ENCODE measurements around the gene PPRC1. TPM values are rescaled to one million over a fixed set of nuclear protein-coding genes. Genes with fewer than 3 reads are reported as not detected.

PPRC1 gene
- total and polyA plus RNA-seq, 2 donors (not counting 3 experiments of a cell fraction or from before 2014, with no cell fraction given) = 27.0 to 49.9 TPM

DNA sequence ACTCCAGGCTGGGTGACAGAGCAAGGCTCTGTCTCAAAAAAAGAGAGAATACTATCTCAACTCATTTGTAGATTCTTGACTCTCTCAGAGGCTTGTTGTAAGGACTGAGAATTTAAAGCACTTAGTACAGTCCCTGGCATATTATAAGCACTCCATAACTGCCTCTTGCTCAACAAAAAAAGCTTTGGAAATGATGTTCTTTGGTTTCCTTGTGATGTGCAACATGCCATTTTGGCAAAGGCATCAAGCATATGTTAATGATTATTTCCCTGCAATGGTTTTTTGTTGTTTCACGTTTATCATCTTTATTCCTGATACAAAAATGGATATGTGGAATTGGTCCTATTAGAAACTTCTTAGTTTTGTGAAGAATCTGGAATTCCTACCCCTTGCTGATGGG lies 35.0 kb downstream of the PPRC1 start:
- no peak overlapping the region for H3K4me3 ChIP-seq (replicated peaks in 1 of 3; ENCODE audit: insufficient read depth in 1 of 3, low read depth in 1 of 3, low read length in 3 of 3)
- H3K9me3 ChIP-seq (replicated peaks; ENCODE audit: control insufficient read depth, insufficient read depth, low read length) = no peaks in the 10 kb centered on the region
- no peaks in the 10 kb centered on the region for H3K9me1 ChIP-seq (replicated peaks; ENCODE audit: control insufficient read depth, extremely low read depth, insufficient read depth, low read length)
- ChIA-PET CTCF (interaction anchor here (0.8 to 4.8 kb wide), 10 partner anchors 63 to 311 kb away, joined by 3 to 103 read pairs (median 31); partner anchors contain the start of genes FBXL15 and NFKB2), POLR2A (no interaction called here)
- dilution Hi-C loops (cut with MboI; ENCODE audit: extremely low pct_ligation_motif_present, low sequenced_read_pairs) = no loop called here
- no peaks in the 10 kb centered on the region for H3K79me2 ChIP-seq (ENCODE audit: control insufficient read depth, insufficient read depth, low read length)
- H3K4me2 ChIP-seq (ENCODE audit: insufficient read depth, low read length) = no peak overlapping the region
- DNase-seq (ENCODE audit: low read depth, low spot score) (no peak), FAIRE-seq (no peak)
- no peaks in the 10 kb centered on the region for H4K20me1 ChIP-seq (replicated peaks; ENCODE audit: control insufficient read depth, extremely low read depth, insufficient read depth, low read length)
- H3K9ac ChIP-seq (replicated peaks; ENCODE audit: extremely low read depth, insufficient read depth, low read length) = no peak overlapping the region
- TF ChIP-seq GATA2 (IDR thresholded peaks at IDR 0.05; ENCODE audit: insufficient read depth, insufficient read length, low read depth, low read length) (no peak), FOS (IDR thresholded peaks at IDR 0.05; ENCODE audit: borderline replicate concordance, insufficient read depth, low read length) (no peak), POLR2A (IDR thresholded peaks at IDR 0.05; ENCODE audit: low read depth, low read length) (no peak), EZH2 (IDR thresholded peaks at IDR 0.05; ENCODE audit: borderline replicate concordance, low read depth, low read length, severe bottlenecking) (no peak), JUN (IDR thresholded peaks at IDR 0.05; ENCODE audit: borderline replicate concordance, insufficient read depth, insufficient read length, low read depth) (no peak), MYC (IDR thresholded peaks at IDR 0.05; ENCODE audit: low read depth, low read length) (no peak), POLR2AphosphoS5 (IDR thresholded peaks at IDR 0.05; ENCODE audit: insufficient read depth, low read depth, low read length) (no peak), MAX (IDR thresholded peaks at IDR 0.05; ENCODE audit: insufficient read depth, insufficient read length) (no peak)
- TF ChIP-seq, protein P1, sequence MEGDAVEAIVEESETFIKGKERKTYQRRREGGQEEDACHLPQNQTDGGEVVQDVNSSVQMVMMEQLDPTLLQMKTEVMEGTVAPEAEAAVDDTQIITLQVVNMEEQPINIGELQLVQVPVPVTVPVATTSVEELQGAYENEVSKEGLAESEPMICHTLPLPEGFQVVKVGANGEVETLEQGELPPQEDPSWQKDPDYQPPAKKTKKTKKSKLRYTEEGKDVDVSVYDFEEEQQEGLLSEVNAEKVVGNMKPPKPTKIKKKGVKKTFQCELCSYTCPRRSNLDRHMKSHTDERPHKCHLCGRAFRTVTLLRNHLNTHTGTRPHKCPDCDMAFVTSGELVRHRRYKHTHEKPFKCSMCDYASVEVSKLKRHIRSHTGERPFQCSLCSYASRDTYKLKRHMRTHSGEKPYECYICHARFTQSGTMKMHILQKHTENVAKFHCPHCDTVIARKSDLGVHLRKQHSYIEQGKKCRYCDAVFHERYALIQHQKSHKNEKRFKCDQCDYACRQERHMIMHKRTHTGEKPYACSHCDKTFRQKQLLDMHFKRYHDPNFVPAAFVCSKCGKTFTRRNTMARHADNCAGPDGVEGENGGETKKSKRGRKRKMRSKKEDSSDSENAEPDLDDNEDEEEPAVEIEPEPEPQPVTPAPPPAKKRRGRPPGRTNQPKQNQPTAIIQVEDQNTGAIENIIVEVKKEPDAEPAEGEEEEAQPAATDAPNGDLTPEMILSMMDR (IDR thresholded peaks at IDR 0.05; ENCODE audit: extremely low read depth in 1 of 2, insufficient read depth in 1 of 2, low read depth in 1 of 2, low read length in 2 of 2) = no peak
- H3K36me3 ChIP-seq (ENCODE audit: control insufficient read depth in 2 of 2, extremely low read depth in 1 of 2, insufficient read depth in 2 of 2, low read length in 2 of 2) = peaks cover 3 to 7% of the 10 kb centered on the region in 2 experiments
- H3K4me1 ChIP-seq (ENCODE audit: control insufficient read depth, extremely low read depth, insufficient read depth, low read length) = no peaks in the 10 kb centered on the region
- H2AFZ ChIP-seq (ENCODE audit: low read depth, low read length) = no peak overlapping the region
- H3K27me3 ChIP-seq (ENCODE audit: control insufficient read depth in 2 of 2, insufficient read depth in 2 of 2, low read length in 2 of 2) = no peaks in the 10 kb centered on the region
- no peak overlapping the region for H3K27ac ChIP-seq (ENCODE audit: insufficient read depth, low read depth, low read length)
- no TSS peak for BruUV-seq (replicated peaks)
- intact Hi-C loops (cut with micrococcal nuclease) = loop anchor here (10.0 kb wide), 1 partner anchor 417 kb away; no protein-coding TSS in a partner anchor

All from endothelial cell of umbilical vein (primary cell).